Measurements from ENCODE around the gene PCBP2.
"Not testable (repeated sequence)": the region's sequence is repeated elsewhere in the genome, so short reads cannot be mapped to it uniquely, and the experiment has no call there.

PCBP2 gene

DNA sequence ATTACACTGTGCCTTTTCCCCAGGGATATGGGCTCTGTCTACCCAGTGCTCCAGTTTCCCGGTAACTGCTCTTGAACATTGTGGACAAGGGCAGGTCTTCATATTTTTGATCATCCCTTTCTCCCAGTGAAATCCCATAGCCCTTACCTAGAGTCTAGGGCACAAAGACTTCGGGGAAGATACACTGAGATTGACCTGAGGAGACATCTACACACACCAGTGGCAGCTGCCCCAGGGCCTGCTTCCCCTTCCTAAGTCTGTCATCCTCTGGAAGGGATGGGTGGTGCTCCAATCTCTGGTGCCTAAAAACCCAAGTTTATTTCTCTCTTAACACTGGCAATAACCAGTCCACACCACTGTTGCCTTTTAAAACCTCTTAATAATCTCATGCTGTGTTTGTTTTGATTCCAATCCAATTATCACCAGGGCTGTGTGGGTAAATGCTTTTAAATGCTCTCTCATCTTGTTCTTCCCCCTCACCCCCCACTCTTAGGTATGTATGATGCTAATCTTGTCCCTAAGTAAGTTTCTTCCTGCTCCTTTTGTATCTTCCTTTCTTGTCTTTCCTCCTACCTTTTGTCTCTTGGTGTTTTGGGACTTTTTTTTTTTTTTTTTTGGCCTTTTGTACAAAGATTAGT, 36.0 kb upstream of the PCBP2 start:
- peak; percentile 15 for ATAC-seq
- peak; percentile 53 for TF ChIP-seq ISL1 (CRISPR knock-in tag; IDR thresholded peaks at IDR 0.05)

DNA sequence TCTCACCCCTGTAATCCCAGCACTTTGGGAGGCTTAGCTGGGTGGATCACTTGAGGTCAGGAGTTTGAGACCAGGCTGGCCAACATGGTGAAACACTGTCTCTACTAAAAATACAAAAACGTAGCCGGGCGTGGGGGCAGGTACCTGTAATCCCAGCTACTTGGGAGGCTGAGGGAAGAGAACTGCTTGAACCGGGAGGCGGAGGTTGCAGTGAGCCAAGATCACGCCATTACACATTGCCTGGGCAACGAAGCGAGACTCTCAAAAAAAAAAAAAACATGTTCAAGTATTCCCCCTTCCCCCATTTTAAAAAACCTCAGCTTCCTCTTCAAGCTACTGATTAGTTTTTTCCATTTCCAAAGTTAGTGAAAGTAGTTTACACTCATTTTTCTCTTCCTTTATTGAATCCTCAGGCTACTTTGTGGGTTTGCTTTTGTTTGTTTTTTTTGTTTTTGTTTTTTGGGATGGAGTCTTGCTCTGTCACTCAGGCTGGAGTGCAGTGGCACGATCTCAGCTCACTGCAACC, 34.5 kb upstream of the PCBP2 start:
- ATAC-seq = not testable (repeated sequence)

DNA sequence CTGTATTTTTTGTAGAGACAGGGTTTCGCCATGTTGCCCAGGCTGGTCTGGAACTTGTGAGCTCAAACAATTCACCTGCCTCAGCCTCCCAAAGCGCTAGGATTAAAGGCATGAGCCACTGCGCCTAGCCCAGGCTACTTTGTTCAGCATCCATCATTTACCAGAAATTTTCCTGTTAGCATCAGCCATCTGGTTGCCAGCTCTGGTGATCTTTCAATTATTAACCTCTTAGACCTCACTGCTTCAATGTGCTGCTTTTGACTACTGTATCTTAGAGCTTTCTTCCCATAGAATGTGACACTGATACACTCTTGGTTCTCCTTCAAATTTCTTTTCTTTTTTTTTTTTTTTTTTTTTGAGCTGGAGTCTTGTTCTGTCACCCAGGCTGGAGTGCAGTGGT, 33.7 kb upstream of the PCBP2 start:
- no peak for TF ChIP-seq PPARA (CRISPR knock-in tag; IDR thresholded peaks at IDR 0.05; ENCODE audit: borderline replicate concordance)
- ATAC-seq = no peak

DNA sequence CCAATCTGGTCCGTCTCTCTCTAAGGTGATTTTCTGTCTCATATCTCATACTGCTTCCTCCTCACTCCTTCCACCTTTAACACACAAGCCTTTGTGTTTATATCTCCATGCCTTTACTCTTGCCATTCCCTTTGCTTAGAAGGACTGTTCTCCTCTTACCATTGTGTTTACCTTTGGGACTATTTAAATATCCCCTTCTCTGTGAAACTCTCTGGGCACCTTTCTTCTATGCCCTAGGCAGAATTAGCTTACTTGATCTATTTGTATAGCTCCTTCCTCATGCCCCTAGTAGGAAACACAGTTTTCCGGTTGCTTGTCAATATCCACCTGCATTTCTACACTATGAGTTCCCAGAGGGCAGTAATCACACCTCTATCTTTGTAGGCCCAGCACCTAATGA, 32.1 kb upstream of the PCBP2 start:
- TF ChIP-seq, protein P1, sequence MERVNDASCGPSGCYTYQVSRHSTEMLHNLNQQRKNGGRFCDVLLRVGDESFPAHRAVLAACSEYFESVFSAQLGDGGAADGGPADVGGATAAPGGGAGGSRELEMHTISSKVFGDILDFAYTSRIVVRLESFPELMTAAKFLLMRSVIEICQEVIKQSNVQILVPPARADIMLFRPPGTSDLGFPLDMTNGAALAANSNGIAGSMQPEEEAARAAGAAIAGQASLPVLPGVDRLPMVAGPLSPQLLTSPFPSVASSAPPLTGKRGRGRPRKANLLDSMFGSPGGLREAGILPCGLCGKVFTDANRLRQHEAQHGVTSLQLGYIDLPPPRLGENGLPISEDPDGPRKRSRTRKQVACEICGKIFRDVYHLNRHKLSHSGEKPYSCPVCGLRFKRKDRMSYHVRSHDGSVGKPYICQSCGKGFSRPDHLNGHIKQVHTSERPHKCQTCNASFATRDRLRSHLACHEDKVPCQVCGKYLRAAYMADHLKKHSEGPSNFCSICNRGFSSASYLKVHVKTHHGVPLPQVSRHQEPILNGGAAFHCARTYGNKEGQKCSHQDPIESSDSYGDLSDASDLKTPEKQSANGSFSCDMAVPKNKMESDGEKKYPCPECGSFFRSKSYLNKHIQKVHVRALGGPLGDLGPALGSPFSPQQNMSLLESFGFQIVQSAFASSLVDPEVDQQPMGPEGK (CRISPR knock-in tag; IDR thresholded peaks at IDR 0.05; ENCODE audit: borderline replicate concordance) = no peak
- TF ChIP-seq GLIS3 (CRISPR knock-in tag; IDR thresholded peaks at IDR 0.05) = no peak
- TF ChIP-seq BACH2 (CRISPR knock-in tag; IDR thresholded peaks at IDR 0.05; ENCODE audit: borderline replicate concordance) = no peak
- TF ChIP-seq ZFP3 (CRISPR knock-in tag; IDR thresholded peaks at IDR 0.05) = no peak
- TF ChIP-seq OSR1 (CRISPR knock-in tag; IDR thresholded peaks at IDR 0.05) = no peak
- TF ChIP-seq ZFP30 (CRISPR knock-in tag; IDR thresholded peaks at IDR 0.05) = no peak
- TF ChIP-seq PPARA (CRISPR knock-in tag; IDR thresholded peaks at IDR 0.05; ENCODE audit: borderline replicate concordance) = no peak
- TF ChIP-seq RARB (CRISPR knock-in tag; IDR thresholded peaks at IDR 0.05) = no peak
- TF ChIP-seq, protein P2, sequence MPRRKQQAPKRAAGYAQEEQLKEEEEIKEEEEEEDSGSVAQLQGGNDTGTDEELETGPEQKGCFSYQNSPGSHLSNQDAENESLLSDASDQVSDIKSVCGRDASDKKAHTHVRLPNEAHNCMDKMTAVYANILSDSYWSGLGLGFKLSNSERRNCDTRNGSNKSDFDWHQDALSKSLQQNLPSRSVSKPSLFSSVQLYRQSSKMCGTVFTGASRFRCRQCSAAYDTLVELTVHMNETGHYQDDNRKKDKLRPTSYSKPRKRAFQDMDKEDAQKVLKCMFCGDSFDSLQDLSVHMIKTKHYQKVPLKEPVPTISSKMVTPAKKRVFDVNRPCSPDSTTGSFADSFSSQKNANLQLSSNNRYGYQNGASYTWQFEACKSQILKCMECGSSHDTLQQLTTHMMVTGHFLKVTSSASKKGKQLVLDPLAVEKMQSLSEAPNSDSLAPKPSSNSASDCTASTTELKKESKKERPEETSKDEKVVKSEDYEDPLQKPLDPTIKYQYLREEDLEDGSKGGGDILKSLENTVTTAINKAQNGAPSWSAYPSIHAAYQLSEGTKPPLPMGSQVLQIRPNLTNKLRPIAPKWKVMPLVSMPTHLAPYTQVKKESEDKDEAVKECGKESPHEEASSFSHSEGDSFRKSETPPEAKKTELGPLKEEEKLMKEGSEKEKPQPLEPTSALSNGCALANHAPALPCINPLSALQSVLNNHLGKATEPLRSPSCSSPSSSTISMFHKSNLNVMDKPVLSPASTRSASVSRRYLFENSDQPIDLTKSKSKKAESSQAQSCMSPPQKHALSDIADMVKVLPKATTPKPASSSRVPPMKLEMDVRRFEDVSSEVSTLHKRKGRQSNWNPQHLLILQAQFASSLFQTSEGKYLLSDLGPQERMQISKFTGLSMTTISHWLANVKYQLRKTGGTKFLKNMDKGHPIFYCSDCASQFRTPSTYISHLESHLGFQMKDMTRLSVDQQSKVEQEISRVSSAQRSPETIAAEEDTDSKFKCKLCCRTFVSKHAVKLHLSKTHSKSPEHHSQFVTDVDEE (CRISPR knock-in tag; IDR thresholded peaks at IDR 0.05) = no peak
- no peak for TF ChIP-seq TOX (CRISPR knock-in tag; IDR thresholded peaks at IDR 0.05; ENCODE audit: borderline replicate concordance)
- TF ChIP-seq ISL1 (CRISPR knock-in tag; IDR thresholded peaks at IDR 0.05) = no peak
- TF ChIP-seq ESRRG (CRISPR knock-in tag; IDR thresholded peaks at IDR 0.05) = no peak
- TF ChIP-seq ZNF8 (CRISPR knock-in tag; IDR thresholded peaks at IDR 0.05) = no peak
- no peak for TF ChIP-seq ARNTL (CRISPR knock-in tag; IDR thresholded peaks at IDR 0.05; ENCODE audit: borderline replicate concordance, low read depth)
- TF ChIP-seq, protein P3, sequence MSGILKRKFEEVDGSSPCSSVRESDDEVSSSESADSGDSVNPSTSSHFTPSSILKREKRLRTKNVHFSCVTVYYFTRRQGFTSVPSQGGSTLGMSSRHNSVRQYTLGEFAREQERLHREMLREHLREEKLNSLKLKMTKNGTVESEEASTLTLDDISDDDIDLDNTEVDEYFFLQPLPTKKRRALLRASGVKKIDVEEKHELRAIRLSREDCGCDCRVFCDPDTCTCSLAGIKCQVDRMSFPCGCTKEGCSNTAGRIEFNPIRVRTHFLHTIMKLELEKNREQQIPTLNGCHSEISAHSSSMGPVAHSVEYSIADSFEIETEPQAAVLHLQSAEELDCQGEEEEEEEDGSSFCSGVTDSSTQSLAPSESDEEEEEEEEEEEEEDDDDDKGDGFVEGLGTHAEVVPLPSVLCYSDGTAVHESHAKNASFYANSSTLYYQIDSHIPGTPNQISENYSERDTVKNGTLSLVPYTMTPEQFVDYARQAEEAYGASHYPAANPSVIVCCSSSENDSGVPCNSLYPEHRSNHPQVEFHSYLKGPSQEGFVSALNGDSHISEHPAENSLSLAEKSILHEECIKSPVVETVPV (CRISPR knock-in tag; IDR thresholded peaks at IDR 0.05) = no peak
- no peak for ATAC-seq

DNA sequence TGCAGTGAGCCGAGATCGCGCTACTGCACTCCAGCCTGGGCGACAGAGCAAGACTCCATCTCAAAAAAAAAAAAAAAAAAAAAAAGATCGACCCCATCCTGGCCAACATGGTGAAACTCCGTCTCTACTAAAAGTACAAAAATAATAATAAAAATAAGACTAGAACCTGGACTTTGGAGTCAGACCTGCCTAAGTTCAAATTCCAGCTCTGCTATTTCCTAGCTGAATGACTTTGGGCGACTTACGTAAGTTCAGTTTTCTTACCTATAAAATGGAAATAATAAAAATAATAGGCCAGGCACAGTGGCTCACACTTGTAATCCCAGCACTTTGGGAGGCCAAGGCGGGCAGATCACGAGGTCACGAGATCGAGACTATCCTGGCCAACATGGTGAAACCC, 29.7 kb upstream of the PCBP2 start:
- not testable (repeated sequence) for ATAC-seq

DNA sequence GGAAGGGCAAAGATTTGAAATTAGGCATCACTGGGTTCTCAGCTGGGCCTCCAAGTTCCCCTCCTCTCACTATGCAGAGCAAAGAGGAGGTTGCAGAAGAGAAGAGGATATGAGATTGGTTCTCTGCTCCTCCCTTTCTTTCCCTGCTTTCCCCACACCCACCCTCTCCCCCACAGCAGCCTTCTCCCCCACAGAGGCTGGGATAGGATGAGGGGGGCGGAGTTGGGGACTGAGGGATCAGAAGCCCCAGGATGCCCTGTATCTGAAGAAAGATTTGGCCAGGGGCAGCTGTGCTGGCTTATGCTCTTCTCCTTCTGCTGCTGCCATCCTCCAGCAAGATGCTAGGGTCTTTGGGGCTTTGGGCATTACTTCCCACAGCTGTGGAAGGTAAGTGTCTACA, 28.3 kb upstream of the PCBP2 start, which contains the start of gene AMHR2:
Gene AMHR2, plus strand, starts transcription at position 259 of the 400 bp plus-strand sequence. Its CDS starts 80 bp downstream, at position 339.
- no peak for ATAC-seq
- TF ChIP-seq ZC3H10 (CRISPR knock-in tag; IDR thresholded peaks at IDR 0.05) = no peak
- TF ChIP-seq, protein P1 (CRISPR knock-in tag; IDR thresholded peaks at IDR 0.05; ENCODE audit: borderline replicate concordance) = no peak
- TF ChIP-seq BACH2 (CRISPR knock-in tag; IDR thresholded peaks at IDR 0.05; ENCODE audit: borderline replicate concordance) = no peak
- TF ChIP-seq ZNF70 (CRISPR knock-in tag; IDR thresholded peaks at IDR 0.05) = no peak
- TF ChIP-seq ZNF8 (CRISPR knock-in tag; IDR thresholded peaks at IDR 0.05) = no peak
- TF ChIP-seq, protein P4, sequence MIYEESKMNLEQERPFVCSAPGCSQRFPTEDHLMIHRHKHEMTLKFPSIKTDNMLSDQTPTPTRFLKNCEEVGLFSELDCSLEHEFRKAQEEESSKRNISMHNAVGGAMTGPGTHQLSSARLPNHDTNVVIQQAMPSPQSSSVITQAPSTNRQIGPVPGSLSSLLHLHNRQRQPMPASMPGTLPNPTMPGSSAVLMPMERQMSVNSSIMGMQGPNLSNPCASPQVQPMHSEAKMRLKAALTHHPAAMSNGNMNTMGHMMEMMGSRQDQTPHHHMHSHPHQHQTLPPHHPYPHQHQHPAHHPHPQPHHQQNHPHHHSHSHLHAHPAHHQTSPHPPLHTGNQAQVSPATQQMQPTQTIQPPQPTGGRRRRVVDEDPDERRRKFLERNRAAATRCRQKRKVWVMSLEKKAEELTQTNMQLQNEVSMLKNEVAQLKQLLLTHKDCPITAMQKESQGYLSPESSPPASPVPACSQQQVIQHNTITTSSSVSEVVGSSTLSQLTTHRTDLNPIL (CRISPR knock-in tag; IDR thresholded peaks at IDR 0.05; ENCODE audit: low read depth) = no peak
- TF ChIP-seq CSDC2 (CRISPR knock-in tag; IDR thresholded peaks at IDR 0.05) = no peak
- TF ChIP-seq ISL1 (CRISPR knock-in tag; IDR thresholded peaks at IDR 0.05) = no peak
- TF ChIP-seq SNAI2 (CRISPR knock-in tag; IDR thresholded peaks at IDR 0.05) = no peak
- TF ChIP-seq ZFP30 (CRISPR knock-in tag; IDR thresholded peaks at IDR 0.05) = no peak
- TF ChIP-seq ARNTL (CRISPR knock-in tag; IDR thresholded peaks at IDR 0.05; ENCODE audit: borderline replicate concordance, low read depth) = no peak
